GM12864 (cell line): ENCODE results near the gene UPK3B.
"Not testable (repeated sequence)": the region's sequence is repeated elsewhere in the genome, so short reads cannot be mapped to it uniquely, and the experiment has no call there.

Source experiments
- DNase-seq: peaks from one replicate; pipeline ENCODE4 v3.0.0-alpha.2; 2011; ENCODE audit warnings: low read depth
- H3K4me3 ChIP-seq: 2 replicates; pipeline ENCODE4 v1.5.1; 2011; ENCODE audit warnings: mild to moderate bottlenecking, low read depth, low read length, control low read depth
- CTCF ChIP-seq: IDR thresholded peaks from 2 replicates; pipeline ENCODE4 v1.5.1; 2011; ENCODE audit warnings: low read depth, mild to moderate bottlenecking, moderate library complexity, low read length, control low read depth, inconsistent platforms; ENCODE audit errors: missing control alignments

Gene UPK3B

GRCh38 chr7:76513817-76514799, 3.8 kb downstream of the UPK3B start:
- TF ChIP-seq CTCF = no peak
- DNase-seq = no peak
- no peak overlapping the region for H3K4me3 ChIP-seq

GRCh38 chr7:76514926-76515771, 4.8 kb downstream of the UPK3B start:
- no peak overlapping the region for H3K4me3 ChIP-seq
- no peak for DNase-seq
- TF ChIP-seq CTCF = no peak

DNA sequence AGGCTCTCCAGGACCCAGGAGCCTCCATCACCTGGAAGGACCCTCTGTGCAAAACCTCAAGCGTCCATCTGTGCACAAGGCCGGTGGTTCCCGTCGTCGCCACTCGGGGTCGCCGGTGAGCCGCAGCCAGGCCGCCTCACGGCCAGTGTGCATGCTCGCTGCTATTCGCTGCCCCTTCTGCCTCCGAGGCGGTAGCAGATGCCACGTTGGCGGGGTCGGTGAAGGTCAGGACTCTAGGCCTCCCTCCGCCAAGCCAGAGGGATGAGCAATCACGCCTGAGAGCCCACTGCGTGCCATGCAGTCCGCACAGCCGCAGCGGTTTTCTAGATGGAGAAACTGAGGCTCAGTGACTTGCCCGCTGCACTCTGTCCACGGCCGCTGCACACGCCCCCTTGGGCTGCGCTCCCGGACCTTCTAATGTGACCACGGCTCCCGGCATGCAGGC, 5.7 kb downstream of the UPK3B start:
- TF ChIP-seq CTCF = no peak
- no peak overlapping the region for H3K4me3 ChIP-seq
- DNase-seq = no peak

DNA sequence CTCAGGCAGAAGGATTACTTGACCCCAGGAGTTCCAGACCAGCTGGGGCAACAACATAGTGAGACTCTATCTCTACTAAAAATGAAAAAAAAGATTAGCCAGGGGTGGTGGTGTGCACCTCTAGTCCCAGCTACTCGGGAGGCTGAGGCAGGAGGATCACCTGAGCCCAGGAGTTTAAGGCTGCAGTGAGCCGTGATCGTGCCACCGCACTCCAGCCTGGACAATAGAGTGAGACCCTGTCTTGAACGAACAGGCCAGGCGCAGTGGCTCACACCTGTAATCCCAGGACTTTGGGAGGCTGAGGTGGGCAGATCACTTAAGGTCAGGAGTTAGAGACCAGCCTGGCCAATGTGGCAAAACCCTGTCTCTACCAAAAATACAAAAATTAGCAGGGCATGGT, 6.6 kb downstream of the UPK3B start:
- not testable (repeated sequence) for DNase-seq, H3K4me3 ChIP-seq

DNA sequence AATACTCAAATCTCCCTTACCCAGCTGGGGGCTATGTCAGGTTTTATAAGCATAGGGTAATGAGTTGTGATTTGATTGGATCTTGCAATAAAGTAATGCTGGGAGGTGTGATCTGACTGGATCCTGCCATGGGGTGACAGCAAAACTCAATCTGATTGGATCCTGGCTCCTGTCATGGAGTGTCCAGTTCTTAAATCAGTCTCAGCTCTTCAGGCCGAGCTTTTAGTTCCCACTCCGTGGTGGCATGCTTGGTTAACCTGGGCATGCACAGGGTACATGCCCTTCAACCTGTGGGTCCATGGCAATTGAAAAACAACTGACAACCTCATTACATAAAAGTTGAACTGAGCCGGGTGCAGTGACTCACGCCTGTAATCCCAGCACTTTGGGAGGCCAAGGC, 15.8 kb downstream of the UPK3B start:
- H3K4me3 ChIP-seq, DNase-seq: not testable (repeated sequence)

GRCh38 chr7:76531643-76532042, 21.3 kb downstream of the UPK3B start:
- DNase-seq, H3K4me3 ChIP-seq: not testable (repeated sequence)

- DNase-seq, H3K4me3 ChIP-seq: not testable (repeated sequence)
Measured at GRCh38 chr7:76543197-76543596, 32.8 kb downstream of the UPK3B start, which contains the start of gene SPDYE16. SPDYE16 (minus strand) TSS chr7:76543297; CDS start chr7:76541459, 1,838 bp downstream.

GRCh38 chr7:76549025-76549854, 38.9 kb downstream of the UPK3B start:
- DNase-seq = peak; percentile 94
- H3K4me3 ChIP-seq = peak overlapping the region; percentile 87

- DNase-seq = not testable (repeated sequence)
- peak overlapping the region; percentile 87 for H3K4me3 ChIP-seq
Measured at GRCh38 chr7:76549855-76550248, 39.5 kb downstream of the UPK3B start.

GRCh38 chr7:76551992-76552391, 41.6 kb downstream of the UPK3B start:
- H3K4me3 ChIP-seq, DNase-seq: not testable (repeated sequence)

GRCh38 chr7:76559685-76560084, 49.3 kb downstream of the UPK3B start:
- H3K4me3 ChIP-seq, DNase-seq: not testable (repeated sequence)

DNA sequence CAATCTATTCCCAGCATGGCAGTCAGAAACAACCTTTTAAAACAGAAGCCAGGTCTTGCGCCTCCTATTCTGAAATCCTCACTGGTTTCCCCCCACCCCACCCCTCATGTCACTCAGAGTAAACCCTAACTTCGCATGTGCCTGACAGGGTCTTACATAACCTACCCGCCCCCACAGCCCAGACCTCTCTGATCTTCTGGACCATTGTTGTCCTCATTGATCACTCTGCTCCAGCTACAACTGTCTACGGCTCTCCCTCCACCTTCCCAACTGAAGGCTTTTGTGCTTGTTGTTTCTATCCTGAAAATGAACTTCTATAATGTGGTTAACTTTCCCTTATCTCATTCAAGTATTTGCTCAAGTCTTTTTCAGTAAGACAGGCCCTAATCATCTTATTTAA, 49.8 kb downstream of the UPK3B start:
- not testable (repeated sequence) for H3K4me3 ChIP-seq, DNase-seq

- H3K4me3 ChIP-seq, DNase-seq: not testable (repeated sequence)
Measured at GRCh38 chr7:76561342-76561741, 51.0 kb downstream of the UPK3B start.

GRCh38 chr7:76565001-76565400, 54.6 kb downstream of the UPK3B start:
- not testable (repeated sequence) for DNase-seq

More at GRCh38 chr7:76565001-76565400, 54.6 kb downstream of the UPK3B start:
- H3K4me3 ChIP-seq = not testable (repeated sequence)
